Mesothelial cell of epicardium (in vitro differentiated cells): ENCODE results near the gene CMPK2. TPM values are rescaled to one million over a fixed set of nuclear protein-coding genes. Genes with fewer than 3 reads are reported as not detected.
"Not testable (repeated sequence)": the region's sequence is repeated elsewhere in the genome, so short reads cannot be mapped to it uniquely, and the experiment has no call there.

Source experiments
- DNase-seq, 2 experiments: peaks; one replicate each; pipeline ENCODE4 v3.0.0; 2021; ENCODE audit warnings: low spot score in 2 of 2; ENCODE audit not compliant: unreplicated experiment in 2 of 2
- H3K27ac Mint-ChIP-seq: 2 replicates; pipeline ENCODE4 v1.8.0; 2021; ENCODE audit warnings: mixed read lengths
- H3K27me3 Mint-ChIP-seq: 2 replicates; pipeline ENCODE4 v1.8.0; 2021; ENCODE audit warnings: low read depth, mixed read lengths
- H3K36me3 Mint-ChIP-seq: 2 replicates; pipeline ENCODE4 v1.8.0; 2021; ENCODE audit warnings: mixed read lengths
- H3K4me1 Mint-ChIP-seq: 2 replicates; pipeline ENCODE4 v1.8.0; 2021; ENCODE audit warnings: mixed read lengths
- H3K4me3 Mint-ChIP-seq: 2 replicates; pipeline ENCODE4 v1.8.0; 2021; ENCODE audit warnings: mild to moderate bottlenecking, moderate library complexity, mixed read lengths
- H3K9me3 Mint-ChIP-seq: 2 replicates; pipeline ENCODE4 v1.8.0; 2021; ENCODE audit warnings: mixed read lengths
- CTCF ChIP-seq: fragments of 200-600 bp; sonication (generic); IDR thresholded peaks from one replicate; pipeline ENCODE4 v1.5.0; 2021; ENCODE audit warnings: antibody characterized with exemption; ENCODE audit not compliant: unreplicated experiment
- total RNA-seq: library from RNA; stranded (reverse); gene quantifications from 3 replicates; pipeline ENCODE4 v1.2.1, GENCODE V29; 2021

Gene CMPK2
- total RNA-seq, 1 donor from 2014 or later, result 4.5 TPM

- Mint-ChIP-seq H3K9me3 (peaks cover 35% of the 10 kb centered on the region), H3K4me1 (no peaks in the 10 kb centered on the region), H3K36me3 (peaks cover 48% of the 10 kb centered on the region), H3K4me3 (no peak overlapping the region), H3K27me3 (peaks cover 6% of the 10 kb centered on the region), H3K27ac (no peak overlapping the region)
- TF ChIP-seq CTCF, result no peak
- no peak for DNase-seq
These were observed 5.4 kb downstream of the CMPK2 start for GRCh38 chr2:6860296-6860695.

GRCh38 chr2:6858466-6859027 lies 7.2 kb downstream of the CMPK2 start:
- not testable (repeated sequence) for H3K27me3 Mint-ChIP-seq, H3K27ac Mint-ChIP-seq, DNase-seq, H3K4me3 Mint-ChIP-seq, H3K4me1 Mint-ChIP-seq
- Mint-ChIP-seq H3K36me3 (peaks cover 52% of the 10 kb centered on the region), H3K9me3 (peaks cover 38% of the 10 kb centered on the region)

- H3K27me3 Mint-ChIP-seq, result no peaks in the 10 kb centered on the region
- H3K4me3 Mint-ChIP-seq, result no peak overlapping the region
- H3K9me3 Mint-ChIP-seq, result peaks cover 35% of the 10 kb centered on the region
- H3K27ac Mint-ChIP-seq, result no peak overlapping the region
- H3K4me1 Mint-ChIP-seq, result no peaks in the 10 kb centered on the region
- no peak for DNase-seq
- no peak for TF ChIP-seq CTCF
- H3K36me3 Mint-ChIP-seq, result peaks cover 51% of the 10 kb centered on the region
These were observed 9.2 kb downstream of the CMPK2 start for GRCh38 chr2:6856548-6856920.

GRCh38 chr2:6855860-6856547 lies 9.7 kb downstream of the CMPK2 start:
- no peak for TF ChIP-seq CTCF
- H3K36me3 Mint-ChIP-seq, result peaks cover 46% of the 10 kb centered on the region

GRCh38 chr2:6854416-6854815 lies 11.3 kb downstream of the CMPK2 start:
- H3K36me3 Mint-ChIP-seq, result peaks cover 42% of the 10 kb centered on the region
- no peak for DNase-seq
- H3K27ac Mint-ChIP-seq, result no peak overlapping the region
- peaks cover 23% of the 10 kb centered on the region for H3K9me3 Mint-ChIP-seq
- H3K4me3 Mint-ChIP-seq, result no peak overlapping the region
- TF ChIP-seq CTCF, result no peak
- H3K4me1 Mint-ChIP-seq, result no peaks in the 10 kb centered on the region
- H3K27me3 Mint-ChIP-seq, result no peaks in the 10 kb centered on the region

More at GRCh38 chr2:6855860-6856547, 9.7 kb downstream of the CMPK2 start:
- no peak for DNase-seq
- Mint-ChIP-seq H3K27me3 (no peaks in the 10 kb centered on the region), H3K4me1 (no peaks in the 10 kb centered on the region), H3K4me3 (no peak overlapping the region), H3K9me3 (peaks cover 33% of the 10 kb centered on the region), H3K27ac (no peak overlapping the region)

GRCh38 chr2:6852195-6852594 lies 13.5 kb downstream of the CMPK2 start:
- H3K9me3 Mint-ChIP-seq, result peaks cover 25% of the 10 kb centered on the region

More at GRCh38 chr2:6852195-6852594, 13.5 kb downstream of the CMPK2 start:
- no peak for TF ChIP-seq CTCF
- H3K27ac Mint-ChIP-seq, result no peak overlapping the region
- H3K36me3 Mint-ChIP-seq, result peaks cover 42% of the 10 kb centered on the region
- H3K4me1 Mint-ChIP-seq, result no peaks in the 10 kb centered on the region
- no peak overlapping the region for H3K4me3 Mint-ChIP-seq
- DNase-seq, result no peak
- no peaks in the 10 kb centered on the region for H3K27me3 Mint-ChIP-seq
